ENCODE results near the gene SLC17A1.
"Not testable (repeated sequence)": the region's sequence is repeated elsewhere in the genome, so short reads cannot be mapped to it uniquely, and the experiment has no call there.

Gene SLC17A1

DNA sequence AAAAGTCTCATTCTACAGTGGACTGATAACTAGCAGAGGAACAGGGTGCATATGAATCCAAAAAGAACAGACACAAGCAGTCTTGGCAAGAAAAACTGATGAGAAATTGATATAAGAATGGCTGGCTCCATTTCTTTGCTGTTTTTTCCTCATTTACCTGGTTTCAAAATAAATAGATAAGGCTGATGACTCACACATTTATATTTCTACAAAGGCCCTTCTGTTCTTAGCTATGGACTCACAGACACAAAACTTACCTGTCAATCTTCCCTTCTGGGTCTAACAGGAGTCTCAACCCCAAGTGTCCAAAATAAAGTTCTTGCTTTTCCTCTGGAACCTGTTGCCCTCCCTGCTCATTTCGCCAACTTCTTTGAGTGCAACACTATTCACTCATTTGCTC lies 76.4 kb downstream of the SLC17A1 start:
- no peak for DNase-seq

- DNase-seq: no peak
Observed at GRCh38 chr6:25754535-25754934, 77.3 kb downstream of the SLC17A1 start, which contains the start of gene SLC17A4. SLC17A4 (plus strand) TSS chr6:25754742; CDS start chr6:25761963, 7,221 bp downstream.

GRCh38 chr6:25753079-25753478 lies 78.8 kb downstream of the SLC17A1 start:
- DNase-seq: no peak

DNA sequence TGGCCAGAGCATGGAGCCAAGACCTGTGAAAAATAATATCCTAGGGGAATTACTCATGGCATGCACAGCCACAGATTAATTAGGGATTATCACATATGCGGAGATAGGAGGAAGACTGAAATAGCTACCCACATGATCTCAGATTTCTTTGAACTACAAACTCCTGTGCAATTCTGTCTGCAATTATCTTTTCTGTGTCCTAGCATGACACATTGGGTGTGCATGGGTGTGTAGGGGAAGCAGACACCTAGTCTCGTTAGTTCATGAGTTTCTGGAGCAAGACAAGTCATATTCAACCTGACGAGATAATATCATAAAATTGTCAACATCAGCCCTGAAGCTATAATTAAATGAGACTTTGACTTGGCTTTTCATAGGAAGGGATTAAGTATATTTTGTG lies 80.9 kb downstream of the SLC17A1 start:
- DNase-seq: no peak

DNA sequence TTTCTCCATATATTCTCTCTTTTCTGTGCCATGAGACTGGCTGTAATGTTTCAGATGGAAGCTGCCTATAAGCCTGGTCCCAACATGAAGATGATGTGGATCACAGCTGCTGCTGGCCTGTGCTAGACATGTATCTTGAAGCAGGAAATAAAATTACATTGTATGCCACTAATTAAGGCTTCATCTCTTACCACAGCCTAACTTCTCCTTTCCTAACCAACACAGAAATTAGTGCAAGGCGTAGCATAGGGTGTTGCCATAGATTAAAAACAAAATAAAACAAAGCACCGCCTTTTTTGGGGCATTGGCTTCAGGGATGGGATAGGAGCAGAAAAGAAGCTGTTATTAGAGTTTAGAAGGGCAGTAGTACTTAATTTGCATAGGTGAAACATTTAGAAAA lies 82.0 kb downstream of the SLC17A1 start:
- DNase-seq: no peak

DNA sequence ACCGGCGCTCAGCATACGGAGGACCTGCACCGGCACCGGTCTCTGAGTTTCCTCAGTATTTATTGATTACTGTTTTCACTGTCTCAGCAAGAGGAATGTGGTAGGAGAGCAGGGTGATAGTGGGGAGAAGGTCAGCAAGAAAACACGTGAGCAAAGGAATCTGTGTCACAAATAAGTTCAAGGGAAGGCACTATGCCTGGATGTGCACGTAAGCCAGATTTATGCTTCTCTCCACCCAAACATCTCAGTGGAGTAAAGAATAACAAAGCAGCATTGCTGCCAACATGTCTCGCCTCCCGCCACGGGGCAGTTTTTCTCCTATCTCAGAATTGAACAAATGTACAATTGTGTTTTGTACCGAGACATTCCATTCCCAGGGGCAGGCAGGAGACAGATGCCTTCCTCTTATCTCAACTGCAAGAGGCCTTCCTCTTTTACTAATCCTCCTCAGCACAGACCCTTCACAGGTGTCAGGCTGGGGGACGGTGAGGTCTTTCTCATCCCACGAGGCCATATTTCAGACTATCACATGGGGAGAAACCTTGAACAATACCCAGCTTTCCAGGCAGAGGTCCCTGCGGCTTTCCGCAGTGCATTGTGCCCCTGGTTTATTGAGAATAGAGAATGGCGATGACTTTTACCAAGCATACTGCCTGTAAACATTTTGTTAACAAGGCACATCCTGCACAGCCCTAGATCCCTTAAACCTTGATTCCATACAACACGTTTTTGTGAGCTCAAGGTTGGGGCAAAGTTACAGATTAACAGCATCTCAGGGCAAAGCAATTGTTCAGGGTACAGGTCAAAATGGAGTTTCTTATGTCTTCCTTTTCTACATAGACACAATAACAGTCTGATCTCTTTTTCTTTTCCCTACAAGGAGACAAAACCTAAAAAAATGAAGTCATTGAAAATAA lies 83.0 kb downstream of the SLC17A1 start:
- DNase-seq: not testable (repeated sequence)

GRCh38 chr6:25748049-25748448 lies 83.8 kb downstream of the SLC17A1 start:
- no peak for DNase-seq

DNA sequence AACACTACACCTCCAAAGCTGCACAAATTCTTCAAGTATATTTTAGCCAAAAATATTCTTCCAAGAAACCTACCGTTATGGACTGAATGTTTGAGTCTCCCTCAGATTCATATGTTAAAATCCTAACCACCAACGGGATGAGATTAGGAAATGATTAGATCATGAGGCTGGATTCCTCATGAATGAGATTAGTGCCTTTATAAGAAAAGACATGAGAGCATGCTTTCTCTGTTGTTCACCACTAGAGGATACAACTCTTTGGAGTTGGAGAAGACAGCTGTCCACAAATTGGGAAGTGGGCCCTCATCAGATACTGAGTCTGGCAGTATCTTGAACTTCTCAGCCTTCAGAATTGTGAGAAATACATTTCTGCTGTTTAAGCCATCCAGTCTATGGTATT lies 84.4 kb downstream of the SLC17A1 start:
- DNase-seq: no peak

DNA sequence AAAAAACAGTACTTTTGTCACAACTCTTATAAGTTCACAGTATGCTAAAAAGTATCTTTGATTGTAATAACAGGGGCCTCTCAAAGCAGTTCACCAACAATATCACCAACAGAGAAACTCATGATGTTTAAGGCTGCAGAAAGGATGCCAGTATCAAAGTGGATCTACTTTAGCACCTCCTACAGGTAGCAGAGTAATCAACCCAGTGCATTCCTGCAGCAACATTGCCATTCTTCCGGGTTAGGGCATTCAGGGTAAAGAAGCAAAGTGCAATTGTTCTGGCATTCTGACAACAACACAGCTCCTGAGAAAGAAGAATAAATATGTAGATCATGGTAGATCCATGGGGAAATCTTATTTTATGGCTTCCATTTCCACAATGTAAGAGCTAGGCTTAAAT lies 84.9 kb downstream of the SLC17A1 start:
- no peak for DNase-seq

DNA sequence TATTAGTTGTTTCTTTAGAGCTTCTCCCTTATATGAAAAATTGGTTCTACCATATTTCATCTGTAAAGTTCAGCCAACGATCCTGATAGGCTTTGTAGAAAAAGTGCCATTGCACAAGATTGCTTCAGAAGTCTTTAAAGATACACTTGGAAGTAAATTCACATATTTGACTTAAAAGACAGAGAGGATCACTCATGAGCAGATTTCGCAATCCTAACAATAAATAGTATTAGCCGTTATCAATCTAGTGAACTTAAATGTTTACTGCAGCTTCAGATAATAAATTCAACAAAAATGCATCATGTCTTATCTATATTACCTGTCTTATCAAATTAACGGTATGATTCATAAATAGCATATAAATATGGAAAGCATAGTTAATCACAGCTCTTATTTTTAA lies 86.0 kb downstream of the SLC17A1 start:
- DNase-seq: no peak

DNA sequence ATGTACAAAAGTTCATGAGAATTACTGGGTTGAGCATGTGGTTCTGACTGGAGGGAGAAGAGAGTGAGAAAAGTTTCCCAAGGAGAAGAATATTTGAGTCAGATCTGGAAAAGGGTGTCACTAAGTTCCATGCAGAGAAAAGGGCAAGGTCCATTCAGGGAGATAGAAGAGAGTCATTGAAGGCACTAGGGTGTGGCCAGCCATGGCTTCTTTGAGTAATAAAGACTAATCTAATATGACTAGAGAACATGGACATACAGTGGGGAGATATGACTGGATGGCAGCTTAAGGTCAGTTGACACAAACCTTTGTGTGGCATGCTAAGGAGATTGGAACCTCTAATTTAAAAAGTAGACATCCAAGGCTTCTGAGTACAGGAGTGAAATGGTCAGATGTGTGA lies 88.0 kb downstream of the SLC17A1 start:
- no peak for DNase-seq

- no peak for DNase-seq
Observed at GRCh38 chr6:25735261-25735660, 96.6 kb downstream of the SLC17A1 start.

All from SW 1271 (cell line).